ENCODE results near the gene MAPT. TPM values are rescaled to one million over a fixed set of nuclear protein-coding genes. Genes with fewer than 3 reads are reported as not detected.

MAPT gene
- total RNA-seq, 1 donor from 2014 or later = 0.83 TPM

DNA sequence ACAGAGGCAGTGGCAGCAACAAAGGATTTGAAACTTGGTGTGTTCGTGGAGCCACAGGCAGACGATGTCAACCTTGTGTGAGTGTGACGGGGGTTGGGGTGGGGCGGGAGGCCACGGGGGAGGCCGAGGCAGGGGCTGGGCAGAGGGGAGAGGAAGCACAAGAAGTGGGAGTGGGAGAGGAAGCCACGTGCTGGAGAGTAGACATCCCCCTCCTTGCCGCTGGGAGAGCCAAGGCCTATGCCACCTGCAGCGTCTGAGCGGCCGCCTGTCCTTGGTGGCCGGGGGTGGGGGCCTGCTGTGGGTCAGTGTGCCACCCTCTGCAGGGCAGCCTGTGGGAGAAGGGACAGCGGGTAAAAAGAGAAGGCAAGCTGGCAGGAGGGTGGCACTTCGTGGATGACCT, 130.2 kb downstream of the MAPT start:
- DNase-seq (ENCODE audit: low spot score) (peak; percentile 28), ATAC-seq (no peak)

DNA sequence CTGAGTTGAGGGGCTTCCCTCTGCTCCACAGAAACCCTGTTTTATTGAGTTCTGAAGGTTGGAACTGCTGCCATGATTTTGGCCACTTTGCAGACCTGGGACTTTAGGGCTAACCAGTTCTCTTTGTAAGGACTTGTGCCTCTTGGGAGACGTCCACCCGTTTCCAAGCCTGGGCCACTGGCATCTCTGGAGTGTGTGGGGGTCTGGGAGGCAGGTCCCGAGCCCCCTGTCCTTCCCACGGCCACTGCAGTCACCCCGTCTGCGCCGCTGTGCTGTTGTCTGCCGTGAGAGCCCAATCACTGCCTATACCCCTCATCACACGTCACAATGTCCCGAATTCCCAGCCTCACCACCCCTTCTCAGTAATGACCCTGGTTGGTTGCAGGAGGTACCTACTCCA, 130.7 kb downstream of the MAPT start:
- DNase-seq (ENCODE audit: low spot score) (peak; percentile 40), ATAC-seq (no peak)

DNA sequence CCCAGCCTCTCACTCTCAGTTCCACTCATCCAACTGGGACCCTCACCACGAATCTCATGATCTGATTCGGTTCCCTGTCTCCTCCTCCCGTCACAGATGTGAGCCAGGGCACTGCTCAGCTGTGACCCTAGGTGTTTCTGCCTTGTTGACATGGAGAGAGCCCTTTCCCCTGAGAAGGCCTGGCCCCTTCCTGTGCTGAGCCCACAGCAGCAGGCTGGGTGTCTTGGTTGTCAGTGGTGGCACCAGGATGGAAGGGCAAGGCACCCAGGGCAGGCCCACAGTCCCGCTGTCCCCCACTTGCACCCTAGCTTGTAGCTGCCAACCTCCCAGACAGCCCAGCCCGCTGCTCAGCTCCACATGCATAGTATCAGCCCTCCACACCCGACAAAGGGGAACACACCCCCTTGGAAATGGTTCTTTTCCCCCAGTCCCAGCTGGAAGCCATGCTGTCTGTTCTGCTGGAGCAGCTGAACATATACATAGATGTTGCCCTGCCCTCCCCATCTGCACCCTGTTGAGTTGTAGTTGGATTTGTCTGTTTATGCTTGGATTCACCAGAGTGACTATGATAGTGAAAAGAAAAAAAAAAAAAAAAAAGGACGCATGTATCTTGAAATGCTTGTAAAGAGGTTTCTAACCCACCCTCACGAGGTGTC, 131.3 kb downstream of the MAPT start:
- ATAC-seq (no peak), DNase-seq (ENCODE audit: low spot score) (peak; percentile 34)

DNA sequence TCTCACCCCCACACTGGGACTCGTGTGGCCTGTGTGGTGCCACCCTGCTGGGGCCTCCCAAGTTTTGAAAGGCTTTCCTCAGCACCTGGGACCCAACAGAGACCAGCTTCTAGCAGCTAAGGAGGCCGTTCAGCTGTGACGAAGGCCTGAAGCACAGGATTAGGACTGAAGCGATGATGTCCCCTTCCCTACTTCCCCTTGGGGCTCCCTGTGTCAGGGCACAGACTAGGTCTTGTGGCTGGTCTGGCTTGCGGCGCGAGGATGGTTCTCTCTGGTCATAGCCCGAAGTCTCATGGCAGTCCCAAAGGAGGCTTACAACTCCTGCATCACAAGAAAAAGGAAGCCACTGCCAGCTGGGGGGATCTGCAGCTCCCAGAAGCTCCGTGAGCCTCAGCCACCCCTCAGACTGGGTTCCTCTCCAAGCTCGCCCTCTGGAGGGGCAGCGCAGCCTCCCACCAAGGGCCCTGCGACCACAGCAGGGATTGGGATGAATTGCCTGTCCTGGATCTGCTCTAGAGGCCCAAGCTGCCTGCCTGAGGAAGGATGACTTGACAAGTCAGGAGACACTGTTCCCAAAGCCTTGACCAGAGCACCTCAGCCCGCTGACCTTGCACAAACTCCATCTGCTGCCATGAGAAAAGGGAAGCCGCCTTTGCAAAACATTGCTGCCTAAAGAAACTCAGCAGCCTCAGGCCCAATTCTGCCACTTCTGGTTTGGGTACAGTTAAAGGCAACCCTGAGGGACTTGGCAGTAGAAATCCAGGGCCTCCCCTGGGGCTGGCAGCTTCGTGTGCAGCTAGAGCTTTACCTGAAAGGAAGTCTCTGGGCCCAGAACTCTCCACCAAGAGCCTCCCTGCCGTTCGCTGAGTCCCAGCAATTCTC, 132.1 kb downstream of the MAPT start:
- peak; percentile 28 for ATAC-seq
- peak; percentile 39 for DNase-seq (ENCODE audit: low spot score)

DNA sequence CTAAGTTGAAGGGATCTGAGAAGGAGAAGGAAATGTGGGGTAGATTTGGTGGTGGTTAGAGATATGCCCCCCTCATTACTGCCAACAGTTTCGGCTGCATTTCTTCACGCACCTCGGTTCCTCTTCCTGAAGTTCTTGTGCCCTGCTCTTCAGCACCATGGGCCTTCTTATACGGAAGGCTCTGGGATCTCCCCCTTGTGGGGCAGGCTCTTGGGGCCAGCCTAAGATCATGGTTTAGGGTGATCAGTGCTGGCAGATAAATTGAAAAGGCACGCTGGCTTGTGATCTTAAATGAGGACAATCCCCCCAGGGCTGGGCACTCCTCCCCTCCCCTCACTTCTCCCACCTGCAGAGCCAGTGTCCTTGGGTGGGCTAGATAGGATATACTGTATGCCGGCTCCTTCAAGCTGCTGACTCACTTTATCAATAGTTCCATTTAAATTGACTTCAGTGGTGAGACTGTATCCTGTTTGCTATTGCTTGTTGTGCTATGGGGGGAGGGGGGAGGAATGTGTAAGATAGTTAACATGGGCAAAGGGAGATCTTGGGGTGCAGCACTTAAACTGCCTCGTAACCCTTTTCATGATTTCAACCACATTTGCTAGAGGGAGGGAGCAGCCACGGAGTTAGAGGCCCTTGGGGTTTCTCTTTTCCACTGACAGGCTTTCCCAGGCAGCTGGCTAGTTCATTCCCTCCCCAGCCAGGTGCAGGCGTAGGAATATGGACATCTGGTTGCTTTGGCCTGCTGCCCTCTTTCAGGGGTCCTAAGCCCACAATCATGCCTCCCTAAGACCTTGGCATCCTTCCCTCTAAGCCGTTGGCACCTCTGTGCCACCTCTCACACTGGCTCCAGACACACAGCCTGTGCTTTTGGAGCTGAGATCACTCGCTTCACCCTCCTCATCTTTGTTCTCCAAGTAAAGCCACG, 133.0 kb downstream of the MAPT start:
- ATAC-seq = no peak
- no peak for DNase-seq (ENCODE audit: low spot score)

DNA sequence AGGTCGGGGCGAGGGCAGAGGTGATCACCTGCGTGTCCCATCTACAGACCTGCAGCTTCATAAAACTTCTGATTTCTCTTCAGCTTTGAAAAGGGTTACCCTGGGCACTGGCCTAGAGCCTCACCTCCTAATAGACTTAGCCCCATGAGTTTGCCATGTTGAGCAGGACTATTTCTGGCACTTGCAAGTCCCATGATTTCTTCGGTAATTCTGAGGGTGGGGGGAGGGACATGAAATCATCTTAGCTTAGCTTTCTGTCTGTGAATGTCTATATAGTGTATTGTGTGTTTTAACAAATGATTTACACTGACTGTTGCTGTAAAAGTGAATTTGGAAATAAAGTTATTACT, 133.6 kb downstream of the MAPT start:
- DNase-seq (ENCODE audit: low spot score) = no peak
- no peak for ATAC-seq

DNA sequence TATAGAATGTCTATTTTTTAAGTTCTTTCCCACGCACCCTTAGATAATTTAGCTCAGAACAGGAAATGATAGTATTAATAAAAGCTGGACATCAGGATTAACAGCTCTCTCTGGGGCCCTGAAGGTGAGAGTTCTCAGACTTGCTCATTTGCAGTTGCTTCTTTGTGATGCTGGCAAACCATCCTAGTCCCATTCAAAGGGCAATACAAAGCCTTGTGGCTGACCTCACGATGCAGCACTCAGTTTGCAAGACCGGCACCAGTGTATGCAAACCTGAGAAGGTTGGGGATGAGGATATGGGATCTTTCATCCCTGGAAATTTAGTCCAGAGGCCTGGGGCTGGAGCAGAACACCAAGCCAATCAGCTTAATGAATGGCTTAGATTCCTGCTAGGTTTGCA, 134.0 kb downstream of the MAPT start:
- DNase-seq (ENCODE audit: low spot score) (no peak), ATAC-seq (no peak)

DNA sequence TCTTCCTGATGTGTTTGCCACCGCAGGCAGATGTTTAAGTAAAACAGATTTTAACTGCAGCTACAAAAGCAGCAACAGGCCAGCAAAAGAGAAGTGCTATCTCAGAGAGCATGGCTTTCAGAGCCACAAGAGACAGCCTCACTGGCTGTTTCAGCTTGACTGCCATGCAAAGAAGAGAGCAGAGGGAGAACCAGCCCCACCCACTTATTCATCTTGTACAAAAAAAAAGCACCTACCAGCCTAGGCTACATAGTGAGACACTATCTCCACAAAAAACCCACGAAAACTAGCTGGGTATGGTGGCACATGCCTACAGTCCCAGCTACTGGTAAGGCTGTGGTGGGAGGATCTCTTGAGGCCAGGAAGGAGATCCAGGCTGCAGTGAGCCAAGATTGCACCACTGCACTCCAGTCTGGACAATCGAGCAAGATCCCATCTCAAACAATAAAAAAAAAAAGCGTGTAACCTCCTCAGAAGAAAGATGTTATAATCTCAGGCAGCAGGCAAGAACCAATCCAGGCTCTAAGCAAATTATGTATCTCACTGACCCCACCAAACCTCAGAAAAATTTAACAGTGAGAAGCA, 134.7 kb downstream of the MAPT start:
- DNase-seq (ENCODE audit: low spot score) = no peak

DNA sequence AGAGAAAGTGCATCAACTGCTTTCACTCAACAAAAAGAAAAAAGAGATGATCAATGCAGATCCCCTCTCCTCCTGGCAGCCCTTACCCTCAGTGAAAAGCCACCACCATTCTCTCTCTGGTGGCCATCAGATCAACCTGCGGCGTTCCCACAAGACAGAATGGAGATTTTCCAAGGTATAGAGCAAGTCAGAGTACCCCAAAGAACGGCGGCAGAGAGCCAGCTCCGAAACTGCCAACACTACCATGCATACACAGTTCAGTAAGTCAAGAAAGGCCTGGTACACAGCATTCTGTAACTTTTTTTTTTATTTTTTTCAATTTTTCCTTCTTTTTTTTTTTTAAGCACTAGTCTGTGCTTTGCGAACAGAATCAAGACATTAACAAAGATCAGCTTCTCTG, 135.3 kb downstream of the MAPT start:
- DNase-seq (ENCODE audit: low spot score) (no peak), ATAC-seq (no peak)

More for the DNA sequence above, 134.7 kb downstream of the MAPT start:
- ATAC-seq = no peak

DNA sequence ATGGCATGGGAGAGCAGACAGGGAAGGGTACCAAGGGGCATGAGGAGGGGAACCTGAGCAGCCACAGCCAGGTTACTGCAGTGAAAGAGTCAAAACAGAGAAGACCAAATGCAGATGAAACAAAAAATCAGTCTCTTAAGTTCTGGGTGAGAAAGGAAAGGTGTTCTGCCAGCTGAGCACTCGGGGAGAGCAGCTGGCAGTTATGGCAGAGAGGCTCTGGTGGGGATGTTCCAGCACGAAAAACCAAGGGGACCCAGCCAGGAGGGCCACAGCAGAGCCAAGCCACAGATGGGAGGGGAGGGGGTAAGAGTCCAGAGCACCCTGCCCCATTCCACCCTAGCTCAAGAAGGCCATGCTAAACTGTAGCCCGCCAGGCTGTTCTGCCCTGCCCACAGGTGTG, 136.4 kb downstream of the MAPT start:
- no peak for DNase-seq (ENCODE audit: low spot score)
- ATAC-seq = no peak

DNA sequence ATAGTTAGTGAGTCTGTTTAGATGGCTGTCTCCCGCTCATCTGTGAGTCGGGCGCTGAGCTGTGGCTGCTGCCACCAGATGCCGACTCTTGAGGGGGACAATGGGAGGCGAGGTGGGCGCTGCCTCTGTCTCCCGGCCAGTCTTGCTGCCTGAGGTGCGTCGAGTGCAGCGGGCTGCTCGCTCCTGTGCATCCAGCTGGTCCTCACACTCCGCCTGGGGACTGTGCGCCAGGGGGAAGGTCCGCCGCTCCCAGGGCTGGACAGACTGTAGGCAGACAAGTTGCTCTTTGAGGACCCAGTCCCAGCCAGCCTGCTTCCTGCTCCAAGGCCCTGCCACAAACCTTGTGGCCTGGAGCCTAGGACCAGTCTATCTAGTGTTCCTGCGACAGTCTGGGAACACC, 137.1 kb downstream of the MAPT start:
- DNase-seq (ENCODE audit: low spot score) (no peak), ATAC-seq (no peak)

DNA sequence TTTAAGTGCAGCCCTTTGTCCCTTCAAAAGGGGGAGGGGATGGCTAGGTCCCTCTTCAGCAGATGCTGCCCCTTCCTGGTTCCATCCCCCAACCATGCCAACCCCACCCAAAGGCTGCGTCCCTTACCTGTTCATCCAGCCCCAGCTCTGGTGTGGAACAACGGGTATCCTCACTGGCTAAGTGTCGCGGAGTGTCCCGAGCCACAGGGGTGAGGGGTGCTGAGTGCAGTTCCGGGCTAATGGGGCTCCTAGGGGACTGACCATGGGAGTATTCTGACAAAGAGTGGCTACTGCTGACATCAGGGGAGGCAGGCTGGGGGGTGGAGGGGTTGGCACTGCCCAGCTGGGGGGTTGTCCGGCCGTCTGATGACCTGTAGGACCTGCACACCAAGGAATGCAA, 137.6 kb downstream of the MAPT start:
- no peak for DNase-seq (ENCODE audit: low spot score)
- ATAC-seq = no peak

DNA sequence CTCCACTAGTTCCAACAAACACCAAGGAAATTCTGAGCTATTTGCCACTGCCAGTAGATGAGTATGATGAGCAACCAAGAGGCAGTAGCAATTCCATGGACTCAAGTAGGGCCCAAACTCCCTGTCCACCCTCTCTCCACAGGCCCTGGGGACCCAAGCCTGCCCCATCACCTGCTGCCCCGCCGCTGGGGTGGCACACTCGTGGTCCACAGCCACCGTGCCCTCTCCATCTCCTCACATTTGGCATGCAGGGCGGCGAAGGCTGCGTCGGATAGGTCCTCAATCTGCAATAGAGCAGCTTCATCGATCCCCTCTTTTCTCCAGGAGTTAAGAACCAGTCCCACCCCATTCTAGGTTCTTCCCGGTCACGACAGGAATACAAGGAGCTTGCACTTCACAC, 138.6 kb downstream of the MAPT start:
- ATAC-seq (no peak), DNase-seq (ENCODE audit: low spot score) (no peak)

DNA sequence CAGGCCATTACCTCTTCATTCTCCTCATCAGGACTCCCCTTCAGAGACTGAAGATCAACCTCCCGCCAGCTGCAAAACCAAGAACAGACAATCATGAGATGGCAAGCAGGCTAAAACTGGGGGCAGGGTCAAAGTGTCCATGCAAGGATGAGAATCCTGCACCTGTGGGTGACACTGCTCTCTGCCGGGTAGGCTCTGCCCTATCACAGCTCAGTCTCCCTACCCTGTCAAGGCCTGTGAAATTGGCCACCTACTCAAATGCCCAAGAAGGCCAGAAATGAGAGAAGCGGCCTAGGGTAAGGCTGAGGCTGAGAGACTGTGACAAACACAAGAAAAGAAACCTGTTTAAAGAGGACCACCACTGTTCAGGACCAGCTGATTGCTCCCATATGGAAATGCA, 139.0 kb downstream of the MAPT start:
- no peak for ATAC-seq
- no peak for DNase-seq (ENCODE audit: low spot score)

DNA sequence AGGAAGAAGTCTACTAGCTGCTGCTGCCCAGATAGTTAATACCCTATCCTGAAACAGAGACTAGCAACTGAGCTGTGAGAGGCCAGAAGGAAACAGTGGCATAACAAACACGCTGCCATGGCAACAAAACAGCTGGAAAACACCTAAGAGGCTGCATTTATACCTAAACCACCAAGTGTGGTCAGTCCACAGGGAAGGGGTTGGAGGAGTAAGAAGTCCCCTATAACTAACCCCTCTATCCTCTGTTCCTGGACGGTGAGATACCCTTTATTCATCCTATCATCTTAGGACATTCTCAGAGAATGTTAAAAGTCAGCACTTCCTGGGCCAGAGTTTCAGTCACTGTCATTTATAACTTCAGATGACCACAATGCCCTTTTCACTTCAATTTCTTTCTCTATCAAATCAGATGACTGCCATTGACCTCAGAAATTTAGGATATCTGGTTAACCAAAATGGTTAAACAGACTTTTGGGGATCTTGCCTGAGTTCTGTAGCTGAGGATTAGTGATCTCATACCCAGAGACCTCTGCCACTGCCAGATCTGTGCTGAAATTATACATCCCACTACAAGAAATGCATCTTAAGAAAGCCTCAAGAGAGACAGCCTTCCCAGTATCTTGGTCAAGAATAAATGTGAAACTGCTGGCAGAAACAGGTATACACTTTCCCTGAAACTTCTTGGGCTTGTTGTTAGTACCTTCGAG, 140.9 kb downstream of the MAPT start:
- DNase-seq (ENCODE audit: low spot score) = no peak
- ATAC-seq = no peak

DNA sequence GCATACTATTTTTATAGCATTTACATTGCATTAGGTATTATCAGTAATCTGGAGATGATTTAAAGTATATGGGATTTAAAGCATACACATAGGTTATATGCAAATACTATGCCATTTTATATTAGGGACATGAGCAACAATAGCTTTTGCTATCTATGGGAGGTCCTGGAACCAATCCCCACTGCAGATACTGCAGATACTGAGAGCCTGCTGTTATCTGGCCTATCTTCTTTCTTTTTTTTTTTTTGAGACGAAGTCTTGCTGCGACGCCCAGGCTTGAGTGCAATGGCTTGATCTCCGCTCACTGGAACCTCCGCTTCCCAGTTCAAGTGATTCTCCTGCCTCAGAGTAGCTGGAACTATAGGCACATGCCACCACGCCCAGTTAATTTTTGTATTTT, 142.1 kb downstream of the MAPT start:
- DNase-seq (ENCODE audit: low spot score) (no peak), ATAC-seq (no peak)

DNA sequence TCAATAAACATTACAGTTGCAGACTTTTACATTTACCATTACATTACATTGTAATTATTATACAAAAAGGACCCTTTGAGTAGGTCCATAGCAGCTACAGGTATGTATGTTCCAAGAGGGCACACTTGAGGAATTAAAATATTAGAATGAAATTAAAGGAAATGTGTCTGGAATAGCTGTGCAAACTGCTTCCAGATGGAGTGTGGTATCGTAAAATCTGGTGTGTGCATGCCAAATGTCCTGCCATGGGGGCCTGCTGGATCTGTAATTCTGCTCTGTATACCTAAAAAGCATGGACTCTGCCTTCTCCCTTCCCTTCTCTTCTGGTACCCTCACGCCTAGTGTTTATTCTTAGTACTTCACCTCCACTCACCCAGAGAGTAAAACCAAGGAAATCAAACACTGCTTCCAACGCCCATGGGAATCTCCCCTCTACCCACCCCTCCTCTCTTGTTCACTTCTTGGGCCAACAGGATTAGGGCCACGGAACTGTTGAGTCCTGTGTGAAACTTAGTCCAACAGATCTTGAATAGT, 143.4 kb downstream of the MAPT start:
- DNase-seq (ENCODE audit: low spot score) (no peak), ATAC-seq (no peak)

DNA sequence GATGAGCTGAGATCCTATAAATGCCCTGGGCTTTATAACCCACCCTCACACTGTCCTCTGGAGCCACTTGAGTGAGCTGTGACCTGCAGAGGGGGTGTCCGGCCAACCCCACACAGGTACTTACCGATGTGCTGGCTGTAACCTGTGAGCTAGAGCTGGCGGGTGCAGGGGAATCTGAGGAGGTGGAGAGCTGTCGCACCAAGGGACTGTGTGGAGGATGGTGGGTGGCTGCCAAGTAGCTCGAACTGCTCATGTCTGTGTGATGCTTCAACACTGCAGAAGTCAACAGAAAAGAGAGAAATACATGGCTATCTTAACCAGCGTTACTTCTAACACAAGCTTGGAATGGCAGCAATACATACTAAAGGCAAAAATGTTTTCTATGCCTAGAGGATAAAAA, 144.1 kb downstream of the MAPT start:
- DNase-seq (ENCODE audit: low spot score) = no peak
- ATAC-seq = no peak

DNA sequence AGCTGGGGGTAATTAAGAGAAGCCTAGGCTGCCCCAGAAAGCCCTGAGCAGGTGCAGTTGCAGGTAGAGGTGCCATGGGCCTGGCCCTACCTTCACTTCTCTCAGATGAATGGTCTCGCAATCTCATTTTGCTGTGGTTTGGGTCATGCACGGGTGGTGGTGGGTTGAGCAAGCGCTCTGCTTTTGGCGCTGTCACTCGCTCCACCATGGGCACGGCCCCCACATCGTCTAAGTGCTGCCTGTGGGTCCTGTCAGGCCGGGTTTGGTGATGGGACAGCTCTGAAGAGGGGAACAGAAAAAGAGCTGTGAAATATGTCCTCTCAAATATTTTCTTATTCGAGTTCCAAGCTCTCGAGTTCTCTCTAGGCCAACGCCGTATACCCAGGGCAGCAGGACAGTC, 144.6 kb downstream of the MAPT start:
- no peak for ATAC-seq
- no peak for DNase-seq (ENCODE audit: low spot score)

DNA sequence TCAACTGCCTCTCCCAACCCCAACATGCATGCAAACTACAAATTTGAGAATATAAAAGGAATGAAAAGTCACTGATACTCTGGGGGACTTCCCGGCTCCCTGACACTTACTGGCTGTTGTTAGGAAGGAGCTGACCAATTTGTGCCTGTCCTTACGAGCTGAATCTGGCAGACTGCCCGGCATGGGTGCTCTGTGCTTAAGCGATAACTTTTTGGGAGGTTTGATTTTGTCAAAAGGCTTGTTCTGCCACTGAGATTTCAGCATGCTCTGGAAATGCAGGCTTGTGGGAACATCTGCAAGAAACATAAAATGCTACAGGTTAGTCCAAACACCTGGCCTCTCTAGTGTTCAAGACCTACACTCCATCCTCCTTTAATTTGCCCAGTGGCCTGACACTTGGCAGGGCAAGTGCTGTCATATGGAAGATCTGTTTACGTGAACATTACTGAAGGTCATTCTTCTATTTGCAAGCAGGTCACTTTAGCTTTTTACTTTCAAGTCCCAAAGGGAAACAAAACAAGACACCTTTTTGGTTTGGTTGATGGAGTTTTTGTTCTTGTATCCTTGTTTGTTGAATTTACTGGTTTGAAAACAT, 145.3 kb downstream of the MAPT start:
- no peak for DNase-seq (ENCODE audit: low spot score)
- ATAC-seq = no peak

Measured in left lobe of liver (tissue), 2 donors.